Bronchial epithelial cell (primary cell): ENCODE results near the gene TMEM178B. TPM values are rescaled to one million over a fixed set of nuclear protein-coding genes. Genes with fewer than 3 reads are reported as not detected.

Experiments used
- DNase-seq: peaks from one replicate; pipeline ENCODE4 v3.0.0-alpha.2; 2010; ENCODE audit warnings: low read depth
- FAIRE-seq: peaks from 2 replicates; lab custom pipeline; 2011; peaks lifted over from hg19 to GRCh38; lab: Jason Lieb, UNC
- H3K27me3 ChIP-seq: 2 replicates; pipeline ENCODE4 v1.5.1; 2011; ENCODE audit warnings: low read length; ENCODE audit not compliant: control insufficient read depth, insufficient read depth
- H3K36me3 ChIP-seq: 2 replicates; pipeline ENCODE4 v1.5.1; 2011; ENCODE audit warnings: low read length; ENCODE audit not compliant: control insufficient read depth, insufficient read depth
- H3K4me3 ChIP-seq: 2 replicates; pipeline ENCODE4 v1.5.1; 2011; ENCODE audit warnings: mild to moderate bottlenecking, low read depth, low read length, control low read depth
- total RNA-seq: library from RNA; depleted of rRNA; stranded (reverse); fragments of >200 nt; gene quantifications from 2 replicates; pipeline ENCODE4 v1.2.1, GENCODE V29; 2014
- TF ChIP-seq, protein P1 (sequence below): IDR thresholded peaks from 2 replicates; pipeline ENCODE4 v1.5.1; 2011; ENCODE audit warnings: mild to moderate bottlenecking, moderate library complexity, low read length, control low read depth, inconsistent platforms; ENCODE audit not compliant: insufficient read depth, severe bottlenecking

Gene TMEM178B
- total RNA-seq, 1 donor from 2014 or later: under 0.01 TPM

- Histone ChIP-seq H3K4me3 (no peak overlapping the region), H3K27me3 (no peaks in the 10 kb centered on the region), H3K36me3 (no peaks in the 10 kb centered on the region)
- TF ChIP-seq, protein P1, sequence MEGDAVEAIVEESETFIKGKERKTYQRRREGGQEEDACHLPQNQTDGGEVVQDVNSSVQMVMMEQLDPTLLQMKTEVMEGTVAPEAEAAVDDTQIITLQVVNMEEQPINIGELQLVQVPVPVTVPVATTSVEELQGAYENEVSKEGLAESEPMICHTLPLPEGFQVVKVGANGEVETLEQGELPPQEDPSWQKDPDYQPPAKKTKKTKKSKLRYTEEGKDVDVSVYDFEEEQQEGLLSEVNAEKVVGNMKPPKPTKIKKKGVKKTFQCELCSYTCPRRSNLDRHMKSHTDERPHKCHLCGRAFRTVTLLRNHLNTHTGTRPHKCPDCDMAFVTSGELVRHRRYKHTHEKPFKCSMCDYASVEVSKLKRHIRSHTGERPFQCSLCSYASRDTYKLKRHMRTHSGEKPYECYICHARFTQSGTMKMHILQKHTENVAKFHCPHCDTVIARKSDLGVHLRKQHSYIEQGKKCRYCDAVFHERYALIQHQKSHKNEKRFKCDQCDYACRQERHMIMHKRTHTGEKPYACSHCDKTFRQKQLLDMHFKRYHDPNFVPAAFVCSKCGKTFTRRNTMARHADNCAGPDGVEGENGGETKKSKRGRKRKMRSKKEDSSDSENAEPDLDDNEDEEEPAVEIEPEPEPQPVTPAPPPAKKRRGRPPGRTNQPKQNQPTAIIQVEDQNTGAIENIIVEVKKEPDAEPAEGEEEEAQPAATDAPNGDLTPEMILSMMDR: no peak
- peak; percentile 83 for DNase-seq
- FAIRE-seq: peak; percentile 28
Observed at GRCh38 chr7:141460781-141461715, 387.2 kb downstream of the TMEM178B start.

GRCh38 chr7:141461924-141462323 is 388.1 kb downstream of the TMEM178B start:
- DNase-seq (no peak), FAIRE-seq (no peak)
- no peaks in the 10 kb centered on the region for H3K27me3 ChIP-seq
- H3K36me3 ChIP-seq: no peaks in the 10 kb centered on the region
- TF ChIP-seq, protein P1: no peak
- H3K4me3 ChIP-seq: no peak overlapping the region

DNA sequence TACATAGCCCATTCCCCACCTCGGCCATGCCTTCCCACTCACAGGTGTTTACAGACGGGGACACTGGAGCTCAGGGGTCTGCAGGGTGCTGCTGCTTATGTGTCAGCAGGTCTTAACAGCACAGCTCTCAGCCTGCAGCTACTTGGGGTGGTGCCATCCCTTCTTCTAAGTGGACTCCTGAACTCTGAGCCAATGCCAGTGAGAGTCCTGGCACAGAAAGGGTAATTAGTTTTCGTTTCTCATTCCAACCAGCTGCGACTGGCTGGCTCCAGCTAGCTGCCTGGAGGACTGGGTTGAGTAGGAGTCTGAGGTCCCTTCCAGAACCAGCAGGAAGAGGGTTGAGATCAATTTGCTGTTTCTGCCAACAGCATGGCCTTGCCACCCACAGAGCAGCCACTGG is 389.1 kb downstream of the TMEM178B start:
- FAIRE-seq (no peak), DNase-seq (no peak)
- Histone ChIP-seq H3K4me3 (no peak overlapping the region), H3K27me3 (no peaks in the 10 kb centered on the region), H3K36me3 (no peaks in the 10 kb centered on the region)
- TF ChIP-seq, protein P1: no peak

GRCh38 chr7:141463986-141464385 is 390.1 kb downstream of the TMEM178B start:
- TF ChIP-seq, protein P1: no peak
- FAIRE-seq (no peak), DNase-seq (peak; percentile 39)
- Histone ChIP-seq H3K4me3 (no peak overlapping the region), H3K27me3 (no peaks in the 10 kb centered on the region), H3K36me3 (no peaks in the 10 kb centered on the region)

- no peak overlapping the region for H3K4me3 ChIP-seq
- no peaks in the 10 kb centered on the region for H3K36me3 ChIP-seq
- TF ChIP-seq, protein P1: no peak
- DNase-seq: no peak
- no peaks in the 10 kb centered on the region for H3K27me3 ChIP-seq
- FAIRE-seq: no peak
Observed at GRCh38 chr7:141464551-141464950, 390.7 kb downstream of the TMEM178B start.
